Tibial artery (tissue), 4 donors: Measurements from ENCODE around the gene PAM.

Source experiments
- DNase-seq, 2 donors: peaks; one replicate each; pipeline ENCODE4 v3.0.0-alpha.2; 2019
- H3K27ac ChIP-seq, 2 donors: fragments of 200-600 bp; sonication (generic) in 1 of 2; 1 replicate in 1 of 2; 2 replicates in 1 of 2; pipeline ENCODE4 v1.5.1; 2018 to 2019; ENCODE audit warnings: mild to moderate bottlenecking in 1 of 2
- H3K27me3 ChIP-seq, 2 donors: fragments of 200-600 bp; sonication (generic) in 1 of 2; one replicate each; pipeline versions ENCODE4 v1.5.1 to v1.6.0; 2016 to 2019
- H3K36me3 ChIP-seq, 3 donors: fragments of 200-600 bp; sonication (generic) in 2 of 3; one replicate each; pipeline ENCODE4 v1.5.1; 2016 to 2019; ENCODE audit warnings: mild to moderate bottlenecking in 2 of 3
- H3K4me1 ChIP-seq, 4 donors: fragments of 200-600 bp; sonication (generic) in 2 of 4; 1 replicate in 3 of 4; 2 replicates in 1 of 4; pipeline ENCODE4 v1.5.1; 2016 to 2019
- H3K4me3 ChIP-seq, 2 donors: fragments of 200-600 bp; sonication (generic) in 1 of 2; 1 replicate in 1 of 2; 2 replicates in 1 of 2; pipeline ENCODE4 v1.5.1; 2018 to 2019; ENCODE audit warnings: mild to moderate bottlenecking in 2 of 2
- H3K9me3 ChIP-seq, 3 donors: fragments of 200-600 bp; sonication (generic) in 1 of 3; one replicate each; pipeline ENCODE4 v1.5.1; 2016 to 2019
- intact Hi-C: fragments of 100-400 bp; cut with DNase I; formaldehyde crosslinking; loops from one replicate; pipeline ENCODE4 v1.15.0; 2023; ENCODE audit warnings: low total_unique reads
- TF ChIP-seq, protein P1 (sequence below), 2 experiments: fragments of 200-600 bp in 1 of 2; fragments of 450-650 bp in 1 of 2; IDR thresholded peaks; one replicate each; pipeline ENCODE4 v1.5.1; 2017 to 2019; ENCODE audit warnings: antibody characterized with exemption in 2 of 2, mild to moderate bottlenecking in 1 of 2, moderate library complexity in 1 of 2

PAM gene

DNA sequence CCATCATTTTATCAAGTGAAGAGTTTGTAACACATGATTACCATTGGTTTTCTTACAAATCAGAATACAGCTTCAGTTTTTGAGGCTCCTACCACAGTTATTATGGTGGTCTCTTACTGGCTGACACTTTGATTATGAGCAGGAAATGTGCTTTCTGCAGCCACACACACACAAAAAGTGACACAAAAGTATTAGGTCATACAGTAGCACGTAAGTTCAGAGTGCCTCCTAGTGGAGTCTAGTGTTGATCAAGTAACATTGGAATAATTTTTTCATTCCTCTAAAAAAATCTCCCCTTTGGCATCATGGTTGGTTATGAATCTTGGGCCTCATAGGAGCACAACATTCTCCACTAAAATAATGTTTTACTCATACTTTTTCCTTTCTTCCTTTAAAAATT is 37.6 kb downstream of the PAM start:
- intact Hi-C loops: no loop called here
- no peak for DNase-seq
- Histone ChIP-seq H3K4me3 (no peak overlapping the region), H3K27me3 (no peaks in the 10 kb centered on the region), H3K27ac (no peak overlapping the region), H3K4me1 (peaks cover 0 to 68% (median 14%) of the 10 kb centered on the region in 4 donors), H3K9me3 (no peaks in the 10 kb centered on the region), H3K36me3 (no peaks in the 10 kb centered on the region)
- TF ChIP-seq, protein P1, sequence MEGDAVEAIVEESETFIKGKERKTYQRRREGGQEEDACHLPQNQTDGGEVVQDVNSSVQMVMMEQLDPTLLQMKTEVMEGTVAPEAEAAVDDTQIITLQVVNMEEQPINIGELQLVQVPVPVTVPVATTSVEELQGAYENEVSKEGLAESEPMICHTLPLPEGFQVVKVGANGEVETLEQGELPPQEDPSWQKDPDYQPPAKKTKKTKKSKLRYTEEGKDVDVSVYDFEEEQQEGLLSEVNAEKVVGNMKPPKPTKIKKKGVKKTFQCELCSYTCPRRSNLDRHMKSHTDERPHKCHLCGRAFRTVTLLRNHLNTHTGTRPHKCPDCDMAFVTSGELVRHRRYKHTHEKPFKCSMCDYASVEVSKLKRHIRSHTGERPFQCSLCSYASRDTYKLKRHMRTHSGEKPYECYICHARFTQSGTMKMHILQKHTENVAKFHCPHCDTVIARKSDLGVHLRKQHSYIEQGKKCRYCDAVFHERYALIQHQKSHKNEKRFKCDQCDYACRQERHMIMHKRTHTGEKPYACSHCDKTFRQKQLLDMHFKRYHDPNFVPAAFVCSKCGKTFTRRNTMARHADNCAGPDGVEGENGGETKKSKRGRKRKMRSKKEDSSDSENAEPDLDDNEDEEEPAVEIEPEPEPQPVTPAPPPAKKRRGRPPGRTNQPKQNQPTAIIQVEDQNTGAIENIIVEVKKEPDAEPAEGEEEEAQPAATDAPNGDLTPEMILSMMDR (IDR thresholded peaks at IDR 0.05): no peak

DNA sequence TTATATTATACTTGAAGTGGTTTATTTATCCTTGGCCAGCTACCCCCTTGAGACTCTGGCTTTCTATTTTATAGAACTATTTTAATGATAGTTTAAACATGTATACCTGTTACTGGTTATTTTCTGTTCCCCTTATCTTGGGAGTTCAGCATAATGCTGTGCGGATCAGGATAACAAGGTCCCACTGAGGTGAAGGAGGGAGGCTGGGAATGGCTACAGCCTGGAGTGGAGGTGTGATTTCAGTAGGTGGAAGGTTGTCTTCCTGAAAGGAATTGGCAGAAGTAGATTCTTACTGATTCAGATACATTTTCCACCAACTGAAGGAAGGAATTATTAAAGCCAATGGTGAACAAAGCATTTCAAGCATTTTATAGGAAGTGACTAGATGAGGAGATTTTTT is 38.9 kb downstream of the PAM start:
- Histone ChIP-seq H3K9me3 (no peaks in the 10 kb centered on the region), H3K4me1 (peaks cover 0 to 78% (median 18%) of the 10 kb centered on the region in 4 donors), H3K36me3 (no peaks in the 10 kb centered on the region), H3K4me3 (no peak overlapping the region), H3K27ac (no peak overlapping the region), H3K27me3 (no peaks in the 10 kb centered on the region)
- TF ChIP-seq, protein P1 (IDR thresholded peaks at IDR 0.05): no peak
- intact Hi-C loops: no loop called here
- no peak for DNase-seq

DNA sequence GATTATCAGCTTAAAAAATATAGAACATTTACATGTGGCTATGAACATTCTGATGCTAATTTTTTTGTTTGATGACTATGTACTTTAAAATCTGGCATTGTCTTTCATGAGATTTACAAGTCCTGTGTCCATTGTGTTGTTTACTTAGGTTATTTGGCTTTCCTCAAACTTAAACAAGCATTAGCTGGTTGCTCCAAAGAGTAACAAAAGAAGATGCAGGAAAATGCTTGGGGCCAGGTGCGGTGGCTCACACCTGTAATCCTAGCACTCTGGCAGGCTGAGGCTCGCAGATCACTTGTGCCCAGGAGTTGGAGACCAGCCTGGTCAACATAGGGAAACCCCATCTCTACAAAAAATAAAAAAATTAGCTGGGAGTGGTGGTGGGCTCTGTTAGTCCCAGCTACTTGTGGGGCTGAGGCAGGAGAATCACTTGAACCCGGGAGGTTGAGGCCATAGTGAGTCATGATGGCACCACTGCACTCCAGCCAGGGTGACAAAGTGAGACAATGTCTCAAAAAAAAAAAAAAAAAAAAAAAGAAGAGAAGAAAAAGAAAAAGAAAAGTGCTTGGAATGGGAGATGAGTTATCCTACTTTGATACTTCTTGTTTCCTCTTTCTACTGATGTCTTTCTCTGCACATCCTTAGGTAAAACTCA is 39.7 kb downstream of the PAM start:
- no peaks in the 10 kb centered on the region for H3K36me3 ChIP-seq
- H3K27me3 ChIP-seq: no peaks in the 10 kb centered on the region
- peaks cover 0 to 78% (median 21%) of the 10 kb centered on the region in 4 donors for H3K4me1 ChIP-seq
- DNase-seq: no peak
- intact Hi-C loops: no loop called here
- no peak overlapping the region for H3K27ac ChIP-seq
- TF ChIP-seq, protein P1 (IDR thresholded peaks at IDR 0.05): no peak
- no peaks in the 10 kb centered on the region for H3K9me3 ChIP-seq
- H3K4me3 ChIP-seq: no peak overlapping the region

DNA sequence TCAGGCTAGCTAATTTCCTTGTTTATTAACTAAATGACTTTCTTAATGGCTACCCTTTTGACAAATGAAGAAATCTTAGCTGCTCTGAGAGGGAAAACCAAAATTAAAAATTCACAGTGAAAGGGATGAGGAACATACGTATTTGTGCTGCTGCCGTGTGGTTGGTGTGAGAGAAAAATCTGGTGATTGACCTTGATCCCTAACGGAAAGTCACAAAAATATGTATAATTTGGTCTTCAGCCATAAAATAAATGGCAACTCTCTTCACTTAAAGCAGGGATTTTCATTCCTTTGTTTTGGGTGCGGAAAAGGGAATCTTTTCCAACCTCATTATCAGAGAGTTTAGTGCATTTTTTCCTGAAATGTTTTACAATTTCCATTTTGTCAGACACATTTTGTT is 40.4 kb downstream of the PAM start:
- TF ChIP-seq, protein P1 (IDR thresholded peaks at IDR 0.05): no peak
- Histone ChIP-seq H3K36me3 (no peaks in the 10 kb centered on the region), H3K9me3 (no peaks in the 10 kb centered on the region), H3K4me3 (no peak overlapping the region), H3K27ac (peak overlapping the region in 1 of 2 donors; percentile 35), H3K27me3 (no peaks in the 10 kb centered on the region), H3K4me1 (peaks cover 0 to 80% (median 20%) of the 10 kb centered on the region in 4 donors)
- intact Hi-C loops: no loop called here
- DNase-seq: no peak

DNA sequence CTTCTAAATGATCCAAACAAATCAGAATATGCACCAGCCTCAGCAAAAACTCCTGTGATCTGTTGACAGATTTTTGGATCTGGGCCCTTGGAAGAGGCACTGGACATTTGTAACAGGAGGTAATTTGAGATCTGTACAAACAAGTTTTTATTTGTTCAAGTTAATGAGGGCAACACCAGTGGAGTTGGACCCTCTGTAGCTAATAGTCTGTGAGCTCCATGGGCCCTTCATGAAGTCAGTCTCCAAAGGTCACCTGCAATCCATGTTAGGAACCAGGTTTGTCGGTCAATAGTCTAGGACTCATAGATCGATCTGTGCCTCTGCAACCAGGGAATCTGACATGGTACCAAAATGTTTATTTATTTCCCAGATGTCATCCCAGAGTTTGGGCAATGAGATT is 40.9 kb downstream of the PAM start:
- DNase-seq: no peak

More for the DNA sequence above, 40.9 kb downstream of the PAM start:
- Histone ChIP-seq H3K4me1 (peaks cover 0 to 79% (median 18%) of the 10 kb centered on the region in 4 donors), H3K36me3 (no peaks in the 10 kb centered on the region), H3K27me3 (no peaks in the 10 kb centered on the region), H3K9me3 (no peaks in the 10 kb centered on the region), H3K4me3 (no peak overlapping the region), H3K27ac (peak overlapping the region in 1 of 2 donors; percentile 35)
- TF ChIP-seq, protein P1 (IDR thresholded peaks at IDR 0.05): no peak
- intact Hi-C loops: no loop called here
